CD14-positive monocyte (primary cell): ENCODE measurements around the gene LMO7. TPM values are rescaled to one million over a fixed set of nuclear protein-coding genes. Genes with fewer than 3 reads are reported as not detected.

Experiments used
- DNase-seq, 3 donors: peaks; one replicate each; pipeline ENCODE4 v3.0.0-alpha.2; 2011 to 2022
- H2AFZ ChIP-seq: 2 replicates; pipeline ENCODE4 v1.6.0; 2012; ENCODE audit warnings: mild to moderate bottlenecking, low read depth, low read length, inconsistent platforms; ENCODE audit not compliant: insufficient read depth, poor library complexity, severe bottlenecking
- H3K27ac ChIP-seq, 2 donors: 1 replicate in 1 of 2; 2 replicates in 1 of 2; pipeline ENCODE4 v1.5.1; 2012 to 2013; ENCODE audit warnings: low read length in 2 of 2, control low read depth in 1 of 2, inconsistent platforms in 1 of 2, low read depth in 1 of 2, mild to moderate bottlenecking in 1 of 2
- H3K27me3 ChIP-seq, 2 donors: one replicate each; pipeline versions ENCODE4 v1.6.0 to v1.6.1; 2011 to 2013; ENCODE audit warnings: low read length in 2 of 2; ENCODE audit not compliant: control insufficient read depth in 2 of 2, insufficient read depth in 2 of 2
- H3K36me3 ChIP-seq, 2 donors: replicated peaks in 1 of 2; 1 replicate in 1 of 2; 2 replicates in 1 of 2; pipeline versions ENCODE4 v1.5.1 to v1.6.1; 2012 to 2013; ENCODE audit warnings: low read length in 2 of 2, control low read depth in 1 of 2, inconsistent platforms in 1 of 2, mild to moderate bottlenecking in 1 of 2; ENCODE audit not compliant: insufficient read depth in 2 of 2, control insufficient read depth in 1 of 2
- H3K4me1 ChIP-seq, 2 donors: 1 replicate in 1 of 2; 2 replicates in 1 of 2; pipeline versions ENCODE4 v1.5.1 to v1.6.1; 2012 to 2013; ENCODE audit warnings: low read length in 2 of 2, control low read depth in 1 of 2, inconsistent platforms in 1 of 2, mild to moderate bottlenecking in 1 of 2, moderate library complexity in 1 of 2; ENCODE audit not compliant: insufficient read depth in 2 of 2, control insufficient read depth in 1 of 2
- H3K4me2 ChIP-seq: replicated peaks from 2 replicates; pipeline ENCODE3; 2012; ENCODE audit warnings: low read length, moderate library complexity, mild to moderate bottlenecking; ENCODE audit not compliant: poor library complexity, severe bottlenecking; ENCODE audit errors: extremely low read depth
- H3K4me3 ChIP-seq, 3 experiments: fragments of 200-600 bp in 1 of 3; sonication (generic) in 1 of 3; replicated peaks in 1 of 3; 1 replicate in 2 of 3; 2 replicates in 1 of 3; pipeline ENCODE4 v1.5.1; 2011 to 2013; ENCODE audit warnings: low read length in 3 of 3, mild to moderate bottlenecking in 3 of 3, control low read depth in 2 of 3, low read depth in 2 of 3, inconsistent platforms in 1 of 3, moderate library complexity in 1 of 3
- H3K79me2 ChIP-seq: 2 replicates; pipeline ENCODE4 v1.6.0; 2012; ENCODE audit warnings: mild to moderate bottlenecking, control low read depth, inconsistent platforms, low read length, moderate library complexity; ENCODE audit not compliant: insufficient read depth
- H3K9ac ChIP-seq: 2 replicates; pipeline ENCODE4 v1.6.0; 2017; ENCODE audit warnings: low read length, mild to moderate bottlenecking; ENCODE audit not compliant: insufficient read depth, poor library complexity, severe bottlenecking
- H3K9me3 ChIP-seq, 2 donors: replicated peaks in 1 of 2; 1 replicate in 1 of 2; 2 replicates in 1 of 2; pipeline versions ENCODE4 v1.5.1 to v1.6.1; 2012 to 2013; ENCODE audit warnings: low read length in 2 of 2, control low read depth in 1 of 2; ENCODE audit not compliant: control insufficient read depth in 1 of 2, insufficient read depth in 1 of 2
- H4K20me1 ChIP-seq: 2 replicates; pipeline ENCODE4 v1.6.0; 2012; ENCODE audit warnings: mild to moderate bottlenecking, low read length, control low read depth, moderate library complexity; ENCODE audit not compliant: insufficient read depth
- H3K27ac Mint-ChIP-seq, 7 donors: one replicate each; pipeline ENCODE4 v1.8.0; 2020; ENCODE audit warnings: mild to moderate bottlenecking in 7 of 7, mixed read lengths in 7 of 7, moderate library complexity in 6 of 7, inconsistent platforms in 2 of 7
- H3K27me3 Mint-ChIP-seq, 3 donors: one replicate each; pipeline ENCODE4 v1.8.0; 2021 to 2022; ENCODE audit warnings: low read depth in 3 of 3, mild to moderate bottlenecking in 3 of 3, mixed read lengths in 3 of 3, moderate library complexity in 3 of 3, inconsistent platforms in 1 of 3
- H3K36me3 Mint-ChIP-seq, 2 donors: one replicate each; pipeline ENCODE4 v1.8.0; 2020; ENCODE audit warnings: mixed read lengths in 2 of 2, inconsistent platforms in 1 of 2, mild to moderate bottlenecking in 1 of 2
- H3K4me1 Mint-ChIP-seq: one replicate; pipeline ENCODE4 v1.8.0; 2020; ENCODE audit warnings: mild to moderate bottlenecking, mixed read lengths
- H3K4me3 Mint-ChIP-seq, 2 donors: one replicate each; pipeline ENCODE4 v1.8.0; 2020; ENCODE audit warnings: mild to moderate bottlenecking in 2 of 2, mixed read lengths in 2 of 2, moderate library complexity in 1 of 2
- H3K9me3 Mint-ChIP-seq, 7 donors: one replicate each; pipeline ENCODE4 v1.8.0; 2020 to 2022; ENCODE audit warnings: mixed read lengths in 7 of 7, mild to moderate bottlenecking in 6 of 7, moderate library complexity in 6 of 7, inconsistent platforms in 2 of 7
- CTCF ChIP-seq: fragments of 200-600 bp; IDR thresholded peaks from one replicate; pipeline ENCODE4 v1.8.0; 2022; ENCODE audit warnings: antibody characterized with exemption, mild to moderate bottlenecking
- WGBS: methylation state at CpG from one replicate; pipeline ENCODE4 v1.1.5; 2013; ENCODE audit warnings: missing lambda C conversion rate; ENCODE audit not compliant: insufficient coverage; 5-methylcytosine and 5-hydroxymethylcytosine counted together
- intact Hi-C, 2 donors: fragments of 100-400 bp; cut with micrococcal nuclease; formaldehyde crosslinking; loops; one replicate each; pipeline versions ENCODE4 v1.15.0 to v1.15.1; 2023
- polyA plus RNA-seq, 3 donors: library from polyadenylated mRNA; depleted of rRNA in 1 of 3; unstranded in 2 of 3; stranded (reverse) in 1 of 3; fragments of 300-500 nt in 2 of 3; fragments of >200 nt in 1 of 3; fragmentation: Illumina TruSeq in 2 of 3; gene quantifications; 1 replicate in 2 of 3; 2 replicates in 1 of 3; pipeline ENCODE4 v1.2.3, GENCODE V29; 2012 to 2021

Gene LMO7
- polyA plus RNA-seq, 3 donors = 0.79 to 1.6 (median 0.90) TPM

DNA sequence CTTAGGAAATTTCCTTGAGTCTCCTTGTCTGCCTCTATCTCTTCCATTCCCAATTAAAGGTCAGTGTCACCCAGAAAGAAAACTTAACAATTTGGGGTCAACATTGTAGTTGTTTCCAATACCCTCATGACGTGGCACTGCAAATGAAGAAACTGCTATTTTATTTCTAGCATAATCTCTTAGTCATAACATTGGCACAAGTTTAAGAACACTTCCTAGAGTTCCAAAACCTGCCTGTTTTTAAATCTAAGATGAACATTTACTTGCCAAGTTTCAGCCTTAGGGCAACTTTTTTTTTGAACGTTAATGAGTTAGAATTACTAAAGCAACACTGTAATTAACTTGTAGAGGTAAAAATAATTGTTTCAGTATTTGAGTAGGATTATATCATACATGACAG, 108.0 kb downstream of the LMO7 start:
- Mint-ChIP-seq H3K4me1 (no peaks in the 10 kb centered on the region), H3K27me3 (peaks cover 0 to 1% (median 0%) of the 10 kb centered on the region in 3 donors), H3K27ac (no peak overlapping the region), H3K4me3 (no peak overlapping the region), H3K9me3 (peaks cover 0 to 10% (median 5%) of the 10 kb centered on the region in 7 donors), H3K36me3 (no peaks in the 10 kb centered on the region)
- Histone ChIP-seq H4K20me1 (no peaks in the 10 kb centered on the region), H3K36me3 (no peaks in the 10 kb centered on the region), H3K27me3 (no peaks in the 10 kb centered on the region), H3K27ac (no peak overlapping the region), H3K9me3 (no peaks in the 10 kb centered on the region), H2AFZ (no peak overlapping the region), H3K4me3 (no peak overlapping the region), H3K4me1 (no peaks in the 10 kb centered on the region), H3K79me2 (no peaks in the 10 kb centered on the region), H3K9ac (no peak overlapping the region), H3K4me2 (no peak overlapping the region)
- intact Hi-C loops = no loop called here
- DNase-seq = no peak
- TF ChIP-seq CTCF = no peak
- WGBS = 100% methylated on average over 1 of the region's 2 CpGs

- H2AFZ ChIP-seq = no peak overlapping the region
- H3K4me2 ChIP-seq = no peak overlapping the region
- intact Hi-C loops = no loop called here
- no peak for TF ChIP-seq CTCF
- H3K27me3 Mint-ChIP-seq = peaks cover 0 to 1% (median 0%) of the 10 kb centered on the region in 3 donors
- no peak for DNase-seq
- H3K9ac ChIP-seq = no peak overlapping the region
- no peaks in the 10 kb centered on the region for H3K36me3 Mint-ChIP-seq
- no peaks in the 10 kb centered on the region for H3K79me2 ChIP-seq
- no peaks in the 10 kb centered on the region for H3K9me3 ChIP-seq
- H4K20me1 ChIP-seq = no peaks in the 10 kb centered on the region
- H3K4me1 ChIP-seq = peaks cover 0 to 3% of the 10 kb centered on the region in 2 donors
- WGBS = 100% methylated on average over 1 of the region's 2 CpGs
- H3K27me3 ChIP-seq = no peaks in the 10 kb centered on the region
- peaks cover 5% of the 10 kb centered on the region for H3K4me1 Mint-ChIP-seq
- H3K4me3 ChIP-seq = no peak overlapping the region
- peaks cover 0 to 8% (median 4%) of the 10 kb centered on the region in 7 donors for H3K9me3 Mint-ChIP-seq
- H3K4me3 Mint-ChIP-seq = no peak overlapping the region
- H3K36me3 ChIP-seq = no peaks in the 10 kb centered on the region
- H3K27ac ChIP-seq = no peak overlapping the region
- no peak overlapping the region for H3K27ac Mint-ChIP-seq
Observed at GRCh38 chr13:75745387-75745786, 109.3 kb downstream of the LMO7 start.
